ENCODE measurements around the gene AEBP1. TPM values are rescaled to one million over a fixed set of nuclear protein-coding genes. Genes with fewer than 3 reads are reported as not detected.
A peak's percentile ranks its signal among the peaks of the same experiment; 100 is the strongest.

The AEBP1 gene
- 100 to 1,000 TPM in 1 of 2 donors, 10 to 100 TPM in 1; 84.4 to 193 TPM for total RNA-seq

DNA sequence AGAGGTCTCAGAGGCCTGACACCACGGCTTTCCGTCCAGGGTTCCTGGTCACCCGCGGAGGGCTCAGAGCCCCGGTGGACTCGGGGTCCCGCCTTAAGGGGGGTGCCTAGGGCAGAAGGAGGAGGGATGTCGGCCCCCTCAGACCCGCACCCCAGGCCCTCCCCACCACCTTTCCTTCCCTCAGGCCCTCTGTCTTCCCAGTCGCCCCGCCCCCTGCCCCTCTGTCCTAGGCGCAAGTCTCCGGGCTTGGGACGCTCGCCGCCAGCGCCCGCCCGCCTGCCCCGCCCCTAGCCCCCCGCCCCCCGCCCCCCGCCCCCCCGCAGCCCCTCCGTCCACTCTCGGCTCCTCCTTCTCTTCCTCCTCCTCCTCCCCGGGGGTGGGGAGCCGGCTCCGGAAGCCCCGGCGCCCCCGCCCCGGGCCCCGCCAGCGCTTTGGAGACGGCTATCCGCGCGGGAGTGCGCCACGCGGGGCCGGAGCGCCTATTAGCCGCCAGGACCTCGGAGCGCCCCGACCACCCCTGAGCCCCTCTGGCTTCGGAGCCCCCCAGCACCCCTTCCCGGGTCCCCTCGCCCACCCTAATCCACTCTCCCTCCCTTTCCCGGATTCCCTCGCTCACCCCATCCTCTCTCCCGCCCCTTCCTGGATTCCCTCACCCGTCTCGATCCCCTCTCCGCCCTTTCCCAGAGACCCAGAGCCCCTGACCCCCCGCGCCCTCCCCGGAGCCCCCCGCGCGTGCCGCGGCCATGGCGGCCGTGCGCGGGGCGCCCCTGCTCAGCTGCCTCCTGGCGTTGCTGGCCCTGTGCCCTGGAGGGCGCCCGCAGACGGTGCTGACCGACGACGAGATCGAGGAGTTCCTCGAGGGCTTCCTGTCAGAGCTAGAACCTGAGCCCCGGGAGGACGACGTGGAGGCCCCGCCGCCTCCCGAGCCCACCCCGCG lies at the start of gene AEBP1:
Gene AEBP1 (plus strand): TSS at position 423 of the 937 bp plus-strand sequence. CDS start 321 bp downstream, at position 744.
- Histone ChIP-seq H3K36me3 (peaks cover 22% of the 10 kb centered on the region), H3K27me3 (no peaks in the 10 kb centered on the region), H3K9me3 (no peaks in the 10 kb centered on the region), H3K4me1 (peaks cover 0 to 73% of the 10 kb centered on the region in 2 donors), H3K27ac (peak within 1 kb of the TSS; percentile 88 to 92), H3K4me3 (peak within 1 kb of the TSS; percentile 46 to 72)
- TF ChIP-seq, protein P1, sequence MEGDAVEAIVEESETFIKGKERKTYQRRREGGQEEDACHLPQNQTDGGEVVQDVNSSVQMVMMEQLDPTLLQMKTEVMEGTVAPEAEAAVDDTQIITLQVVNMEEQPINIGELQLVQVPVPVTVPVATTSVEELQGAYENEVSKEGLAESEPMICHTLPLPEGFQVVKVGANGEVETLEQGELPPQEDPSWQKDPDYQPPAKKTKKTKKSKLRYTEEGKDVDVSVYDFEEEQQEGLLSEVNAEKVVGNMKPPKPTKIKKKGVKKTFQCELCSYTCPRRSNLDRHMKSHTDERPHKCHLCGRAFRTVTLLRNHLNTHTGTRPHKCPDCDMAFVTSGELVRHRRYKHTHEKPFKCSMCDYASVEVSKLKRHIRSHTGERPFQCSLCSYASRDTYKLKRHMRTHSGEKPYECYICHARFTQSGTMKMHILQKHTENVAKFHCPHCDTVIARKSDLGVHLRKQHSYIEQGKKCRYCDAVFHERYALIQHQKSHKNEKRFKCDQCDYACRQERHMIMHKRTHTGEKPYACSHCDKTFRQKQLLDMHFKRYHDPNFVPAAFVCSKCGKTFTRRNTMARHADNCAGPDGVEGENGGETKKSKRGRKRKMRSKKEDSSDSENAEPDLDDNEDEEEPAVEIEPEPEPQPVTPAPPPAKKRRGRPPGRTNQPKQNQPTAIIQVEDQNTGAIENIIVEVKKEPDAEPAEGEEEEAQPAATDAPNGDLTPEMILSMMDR (IDR thresholded peaks at IDR 0.05): no peak
- DNase-seq (ENCODE audit: low spot score): no peak

DNA sequence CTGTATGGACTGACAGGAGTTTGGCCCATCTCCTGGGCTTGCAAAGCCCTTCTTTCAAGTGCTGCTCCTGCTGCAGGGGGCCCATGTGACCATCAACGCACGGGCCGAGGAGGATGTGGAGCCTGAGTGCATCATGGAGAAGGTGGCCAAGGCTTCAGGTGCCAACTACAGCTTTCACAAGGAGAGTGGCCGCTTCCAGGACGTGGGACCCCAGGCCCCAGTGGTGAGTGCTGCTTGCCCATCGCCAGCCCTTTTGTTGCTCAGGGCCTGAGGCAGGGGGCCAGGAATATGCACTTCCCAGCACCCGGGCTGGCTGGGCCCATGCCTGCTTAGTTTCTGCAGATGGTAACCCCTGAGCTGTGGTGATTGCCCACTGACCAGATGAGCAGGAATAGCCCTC lies 47.5 kb upstream of the AEBP1 start:
- Histone ChIP-seq H3K27me3 (no peaks in the 10 kb centered on the region), H3K4me1 (peaks cover 0 to 20% of the 10 kb centered on the region in 2 donors), H3K9me3 (no peaks in the 10 kb centered on the region), H3K36me3 (peaks cover 81% of the 10 kb centered on the region), H3K4me3 (no peak overlapping the region), H3K27ac (no peak overlapping the region)
- DNase-seq (ENCODE audit: low spot score): no peak
- TF ChIP-seq, protein P1 (IDR thresholded peaks at IDR 0.05): no peak

DNA sequence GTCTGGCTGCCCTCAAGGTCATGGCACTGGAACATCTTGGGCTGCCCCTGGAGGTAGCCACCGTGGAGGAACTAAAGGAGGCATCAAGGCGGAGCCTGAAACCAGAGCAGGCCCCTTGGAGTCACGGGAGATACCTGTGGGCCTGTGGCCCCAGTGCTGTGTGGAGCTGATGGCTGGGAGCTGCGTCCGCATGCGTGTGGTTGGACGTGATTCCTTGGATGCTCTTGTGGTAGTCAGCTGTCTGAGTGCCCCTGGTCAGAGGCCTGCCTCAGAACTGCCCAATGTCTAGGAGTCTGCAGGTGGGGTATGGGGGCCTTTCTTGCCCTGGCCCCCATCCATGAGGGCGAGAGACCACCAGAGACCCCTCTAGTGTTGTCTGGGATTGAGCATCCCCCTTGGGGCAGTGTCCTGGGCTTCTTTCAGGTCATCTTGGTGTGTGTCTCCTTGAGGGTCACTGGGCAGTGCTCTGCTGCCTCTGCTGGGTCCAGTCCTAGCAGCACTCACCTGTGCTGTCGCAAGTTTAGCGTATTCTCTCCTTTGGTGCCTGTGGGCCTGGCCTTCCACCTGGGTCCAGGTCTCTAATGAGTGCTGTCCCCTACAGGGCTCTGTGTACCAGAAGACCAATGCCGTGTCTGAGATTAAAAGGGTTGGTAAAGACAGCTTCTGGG lies 46.8 kb upstream of the AEBP1 start:
- H3K9me3 ChIP-seq: no peaks in the 10 kb centered on the region
- H3K4me1 ChIP-seq: peaks cover 0 to 27% of the 10 kb centered on the region in 2 donors
- H3K36me3 ChIP-seq: peaks cover 79% of the 10 kb centered on the region
- no peaks in the 10 kb centered on the region for H3K27me3 ChIP-seq
- no peak overlapping the region for H3K27ac ChIP-seq
- DNase-seq (ENCODE audit: low spot score): no peak
- no peak overlapping the region for H3K4me3 ChIP-seq
- TF ChIP-seq, protein P1 (IDR thresholded peaks at IDR 0.05): no peak

DNA sequence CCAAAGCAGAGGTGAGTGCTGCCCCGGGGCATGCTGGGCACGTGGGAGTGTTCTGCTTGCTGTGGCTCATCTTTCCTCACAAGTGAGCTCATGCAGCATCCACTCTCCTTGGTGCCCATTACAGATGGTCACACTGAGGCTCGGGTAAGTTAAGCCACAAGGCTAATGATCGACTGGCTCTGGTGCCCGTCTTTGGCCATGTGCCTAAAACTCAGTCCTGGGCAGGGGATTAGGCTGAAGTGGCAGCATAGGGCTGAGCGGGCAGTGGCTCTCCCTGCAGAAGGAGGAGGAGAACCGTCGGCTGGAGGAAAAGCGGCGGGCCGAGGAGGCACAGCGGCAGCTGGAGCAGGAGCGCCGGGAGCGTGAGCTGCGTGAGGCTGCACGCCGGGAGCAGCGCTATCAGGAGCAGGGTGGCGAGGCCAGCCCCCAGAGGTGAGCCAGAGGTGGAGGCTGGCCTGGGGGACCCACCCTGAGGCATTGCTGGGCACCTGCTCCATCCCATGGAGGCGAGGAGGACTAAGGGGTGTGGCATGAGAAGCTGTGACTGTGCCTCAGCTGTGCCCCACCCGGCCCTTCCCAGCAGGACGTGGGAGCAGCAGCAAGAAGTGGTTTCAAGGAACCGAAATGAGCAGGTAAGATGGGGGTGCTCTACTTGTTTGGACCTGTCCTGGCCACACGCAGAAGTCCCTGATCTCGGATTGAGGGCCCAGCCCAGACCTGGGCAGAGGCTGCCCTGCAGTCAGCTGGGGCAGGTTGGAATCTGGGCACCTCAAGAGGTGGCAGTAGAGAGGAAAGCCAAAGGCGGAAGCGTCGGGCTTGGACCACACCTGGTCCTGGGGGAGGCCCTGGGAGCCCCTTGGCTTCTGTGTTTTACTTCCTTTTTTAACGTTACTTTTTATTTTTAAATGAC lies 46.0 kb upstream of the AEBP1 start:
- peaks cover 0 to 35% of the 10 kb centered on the region in 2 donors for H3K4me1 ChIP-seq
- H3K27ac ChIP-seq: peak overlapping the region in 1 of 2 donors; percentile 6
- no peak for DNase-seq (ENCODE audit: low spot score)
- H3K9me3 ChIP-seq: no peaks in the 10 kb centered on the region
- H3K4me3 ChIP-seq: no peak overlapping the region
- TF ChIP-seq, protein P1 (IDR thresholded peaks at IDR 0.05): no peak
- H3K27me3 ChIP-seq: no peaks in the 10 kb centered on the region
- peaks cover 76% of the 10 kb centered on the region for H3K36me3 ChIP-seq

DNA sequence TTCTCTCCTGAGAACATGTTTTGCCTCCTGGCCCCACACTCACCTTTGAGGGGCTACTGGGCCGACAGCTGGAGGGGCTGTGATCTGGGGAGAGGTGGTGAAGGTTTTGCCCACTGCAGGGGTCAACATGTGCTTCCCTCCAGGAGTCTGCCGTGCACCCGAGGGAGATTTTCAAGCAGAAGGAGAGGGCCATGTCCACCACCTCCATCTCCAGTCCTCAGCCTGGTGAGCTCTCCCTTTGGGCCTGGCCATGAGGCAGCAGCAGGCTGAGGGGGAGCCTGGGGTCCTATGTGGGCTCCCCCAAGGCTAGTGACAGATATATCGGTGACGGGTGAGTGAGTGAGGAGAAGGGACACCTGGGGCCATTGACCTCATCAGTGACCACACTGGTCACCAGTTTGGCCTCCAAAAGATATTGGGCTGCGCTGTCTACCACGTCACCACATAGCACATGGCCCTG lies 45.4 kb upstream of the AEBP1 start:
- Histone ChIP-seq H3K4me1 (peaks cover 0 to 40% of the 10 kb centered on the region in 2 donors), H3K27ac (peak overlapping the region in 1 of 2 donors; percentile 6), H3K36me3 (peaks cover 70% of the 10 kb centered on the region), H3K27me3 (no peaks in the 10 kb centered on the region), H3K9me3 (no peaks in the 10 kb centered on the region), H3K4me3 (no peak overlapping the region)
- no peak for DNase-seq (ENCODE audit: low spot score)
- TF ChIP-seq, protein P1 (IDR thresholded peaks at IDR 0.05): no peak

Data from right atrium auricular region (tissue), 2 donors.